Stimulated activated CD4-positive, alpha-beta T cell treated with anti-CD3 and anti-CD28 coated beads, Interleukin-15, amount 100 ng/mL, for 48 hours (primary cell): ENCODE data around the gene TOR1A.
A peak's percentile ranks its signal among the peaks of the same experiment; 100 is the strongest.

Experiments
- DNase-seq, 2 donors: peaks; one replicate each; pipeline ENCODE4 v3.0.0-alpha.2; 2020; ENCODE audit warnings: low read depth in 2 of 2

The TOR1A gene, protein sequence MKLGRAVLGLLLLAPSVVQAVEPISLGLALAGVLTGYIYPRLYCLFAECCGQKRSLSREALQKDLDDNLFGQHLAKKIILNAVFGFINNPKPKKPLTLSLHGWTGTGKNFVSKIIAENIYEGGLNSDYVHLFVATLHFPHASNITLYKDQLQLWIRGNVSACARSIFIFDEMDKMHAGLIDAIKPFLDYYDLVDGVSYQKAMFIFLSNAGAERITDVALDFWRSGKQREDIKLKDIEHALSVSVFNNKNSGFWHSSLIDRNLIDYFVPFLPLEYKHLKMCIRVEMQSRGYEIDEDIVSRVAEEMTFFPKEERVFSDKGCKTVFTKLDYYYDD

DNA sequence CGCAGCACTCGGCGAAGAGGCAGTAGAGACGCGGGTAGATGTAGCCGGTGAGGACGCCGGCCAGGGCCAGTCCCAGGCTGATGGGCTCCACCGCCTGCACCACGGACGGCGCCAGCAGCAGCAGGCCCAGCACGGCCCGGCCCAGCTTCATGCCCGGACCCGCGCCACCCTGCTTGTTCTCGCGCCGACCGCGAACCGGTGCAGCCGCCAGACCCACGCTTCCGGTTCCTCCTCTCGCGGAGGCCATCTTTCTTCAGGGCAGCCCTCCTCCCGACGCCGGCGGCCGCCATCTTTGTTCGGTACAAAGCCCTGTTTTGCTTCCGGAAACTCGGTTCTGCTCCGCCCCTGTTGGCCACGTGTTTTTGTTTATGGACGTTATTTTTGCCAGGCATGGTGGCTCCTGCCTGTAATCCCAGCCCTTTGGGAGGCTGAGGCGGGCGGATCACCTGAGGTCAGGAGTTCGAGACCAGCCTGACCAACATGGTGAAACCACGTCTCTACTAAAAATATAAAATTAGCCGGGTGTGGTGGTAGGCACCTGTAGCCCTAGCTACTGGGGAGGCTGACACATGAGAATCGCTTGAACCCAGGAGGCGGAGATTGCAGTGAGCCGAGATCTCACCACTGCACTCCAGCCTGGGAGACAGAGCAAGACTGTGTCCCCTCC lies at the start of gene TOR1A:
TSS of gene TOR1A (minus strand) at position 202 of the 667 bp plus-strand sequence. CDS start at position 151, 51 bp downstream.
- DNase-seq: peak; percentile 87 to 89

DNA sequence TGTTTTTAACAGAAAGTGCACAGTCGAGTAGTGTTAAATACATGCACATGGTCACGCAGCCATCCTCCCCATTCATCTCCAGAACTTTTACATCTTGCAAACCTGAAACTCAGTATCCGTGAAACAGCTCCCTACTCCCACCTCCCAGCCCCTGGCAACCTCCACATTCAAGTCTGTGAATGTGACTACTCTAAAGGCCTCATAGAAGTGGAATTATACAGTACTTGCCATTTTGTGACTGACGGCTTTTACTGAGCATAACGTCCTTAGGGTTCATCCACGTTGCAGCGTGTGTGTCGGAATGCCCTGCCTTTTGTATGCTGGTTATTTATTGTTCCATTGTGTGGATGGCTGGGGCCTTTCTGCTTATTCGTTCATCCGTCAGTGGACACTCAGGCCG lies 47.1 kb upstream of the TOR1A start:
- DNase-seq: no peak

DNA sequence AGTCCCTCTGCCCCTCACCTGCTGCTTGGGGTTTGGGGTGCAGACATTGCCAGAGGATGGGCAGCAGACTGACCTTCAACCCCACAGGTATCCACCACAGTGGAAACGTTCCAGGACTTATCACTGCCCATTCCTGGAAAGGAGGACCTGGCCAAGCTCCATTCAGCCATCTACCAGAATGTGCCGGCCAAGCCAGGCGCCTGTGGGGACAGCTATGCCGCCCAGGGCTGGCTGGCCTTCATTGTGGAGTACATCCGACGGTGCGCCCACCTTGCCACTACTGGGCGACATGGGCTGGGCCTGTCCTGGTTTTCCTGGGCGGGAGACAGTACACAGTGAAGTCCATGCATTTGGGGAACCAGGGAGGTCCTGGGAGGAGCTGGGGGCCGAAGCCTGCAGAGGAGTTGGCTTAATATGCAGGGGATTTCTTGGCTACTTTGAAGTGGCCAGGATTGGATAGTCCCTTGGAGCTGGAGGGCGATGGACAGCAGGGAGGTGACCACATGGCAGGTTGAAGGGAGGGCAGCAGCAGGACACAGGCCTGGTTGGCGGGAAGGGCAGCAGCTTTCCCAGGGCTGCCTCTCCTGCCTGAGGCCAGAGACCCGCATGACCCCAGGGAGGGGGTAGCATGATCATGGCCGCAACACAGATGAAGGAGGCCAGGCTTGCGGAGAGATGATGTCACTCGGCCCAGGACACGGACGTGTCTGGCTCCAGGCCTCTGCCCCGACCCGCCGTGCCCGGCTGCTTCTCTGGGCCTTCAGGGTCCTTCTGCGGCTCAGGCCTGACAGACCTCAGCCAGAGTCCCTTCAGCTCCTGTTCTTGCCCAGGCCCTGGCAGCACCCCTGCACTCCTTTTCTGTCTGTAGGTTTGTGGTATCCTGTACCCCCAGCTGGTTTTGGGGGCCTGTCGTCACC lies 45.9 kb upstream of the TOR1A start:
- DNase-seq: no peak

DNA sequence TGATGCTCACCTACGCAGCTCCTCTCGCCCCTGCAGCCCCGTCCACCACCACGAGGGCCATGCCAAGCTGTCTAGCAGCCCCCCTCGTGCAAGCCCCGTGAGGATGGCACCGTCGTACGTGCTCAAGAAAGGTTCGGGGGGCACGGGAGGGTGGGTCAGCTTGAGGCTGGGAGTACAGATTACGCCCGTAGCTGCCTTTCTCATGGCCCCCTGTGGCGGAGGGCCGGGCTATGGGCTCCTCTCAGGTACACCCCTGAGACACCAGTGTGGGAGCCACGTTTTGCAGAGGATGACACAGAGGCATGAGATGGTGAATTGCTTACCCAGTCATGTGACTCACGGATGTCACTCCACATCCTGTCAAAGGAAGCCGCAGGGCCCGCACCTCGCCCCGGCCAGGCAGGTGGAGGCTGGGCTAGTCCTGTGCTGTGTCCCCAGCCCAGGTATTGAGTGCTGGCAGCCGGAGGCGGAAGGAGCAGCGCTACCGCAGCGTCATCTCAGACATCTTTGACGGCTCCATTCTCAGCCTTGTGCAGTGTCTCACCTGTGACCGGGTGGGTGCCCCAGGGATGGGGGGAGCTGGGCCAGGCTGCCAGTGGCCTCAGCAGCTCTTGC lies 45.0 kb upstream of the TOR1A start:
- peak; percentile 76 to 81 for DNase-seq

DNA sequence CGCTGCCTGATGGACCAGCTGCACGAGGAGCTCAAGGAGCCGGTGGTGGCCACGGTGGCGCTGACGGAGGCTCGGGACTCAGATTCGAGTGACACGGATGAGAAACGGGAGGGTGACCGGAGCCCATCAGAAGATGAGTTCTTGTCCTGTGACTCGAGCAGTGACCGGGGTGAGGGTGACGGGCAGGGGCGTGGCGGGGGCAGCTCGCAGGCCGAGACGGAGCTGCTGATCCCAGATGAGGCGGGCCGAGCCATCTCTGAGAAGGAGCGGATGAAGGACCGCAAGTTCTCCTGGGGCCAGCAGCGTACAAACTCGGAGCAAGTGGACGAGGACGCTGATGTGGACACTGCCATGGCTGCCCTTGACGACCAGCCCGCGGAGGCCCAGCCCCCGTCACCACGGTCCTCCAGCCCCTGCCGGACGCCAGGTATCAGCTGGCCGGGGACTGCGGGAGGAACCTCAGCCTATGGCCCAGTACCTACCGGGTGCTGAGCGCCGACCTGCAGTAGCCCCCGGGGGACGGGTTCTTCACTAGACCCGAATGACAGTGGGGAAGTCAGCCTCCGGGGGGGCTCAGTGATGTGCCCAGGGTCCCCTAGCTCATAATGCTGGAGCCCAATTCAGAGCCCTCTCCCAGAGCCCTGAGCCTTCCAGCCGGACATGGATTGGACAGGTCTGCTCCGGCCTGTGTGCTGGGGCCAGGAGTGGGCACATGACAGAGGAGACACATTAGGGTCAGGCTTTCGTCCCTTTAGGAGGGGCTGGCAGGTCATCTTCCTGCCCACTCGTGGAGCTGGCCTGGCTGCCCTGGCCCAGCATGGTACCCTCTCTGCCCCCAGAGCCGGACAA lies 44.3 kb upstream of the TOR1A start:
- DNase-seq: no peak

DNA sequence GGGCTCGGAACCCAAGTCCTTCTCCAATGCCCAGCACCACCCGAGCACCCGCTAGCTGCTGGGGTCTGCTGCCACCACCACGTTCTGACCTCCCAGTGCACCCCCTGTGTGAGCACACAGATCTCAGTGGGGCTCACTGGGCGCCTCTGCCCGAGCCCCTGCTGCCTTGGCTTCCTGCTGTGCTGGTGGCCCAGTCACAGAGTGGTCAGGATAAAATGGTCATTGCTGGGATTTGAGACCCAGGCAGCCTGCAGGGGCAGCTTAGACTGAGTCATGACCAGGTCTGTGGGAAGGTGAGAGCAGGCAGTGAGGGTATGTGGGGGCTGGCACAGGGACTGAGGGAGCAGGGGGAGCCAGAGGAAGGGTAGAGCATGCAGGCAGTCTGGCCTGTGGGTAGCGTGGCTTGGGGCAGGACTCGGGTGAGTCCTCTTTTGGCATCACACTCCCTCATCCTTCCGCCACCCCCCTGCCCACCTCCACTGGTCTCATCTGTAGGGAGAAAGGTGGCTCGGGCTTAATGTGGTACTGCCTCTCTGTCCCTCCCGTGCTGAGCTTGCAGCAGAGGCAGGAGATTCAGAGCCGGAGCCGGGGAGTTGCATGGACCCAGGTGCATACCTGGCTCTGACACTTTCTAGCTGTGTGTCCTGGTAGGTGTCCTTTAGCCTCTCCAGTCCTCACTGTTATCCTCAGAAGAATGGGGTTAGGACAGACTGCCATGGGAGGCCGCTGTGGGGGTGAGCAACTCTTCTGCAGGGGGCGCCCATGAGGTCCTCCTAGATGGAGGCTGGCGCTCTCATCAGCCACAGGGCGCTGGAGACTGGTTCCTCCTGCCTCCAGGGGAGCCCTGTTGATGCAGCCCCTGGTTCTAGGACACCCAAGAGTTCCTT lies 43.4 kb upstream of the TOR1A start:
- DNase-seq: no peak

DNA sequence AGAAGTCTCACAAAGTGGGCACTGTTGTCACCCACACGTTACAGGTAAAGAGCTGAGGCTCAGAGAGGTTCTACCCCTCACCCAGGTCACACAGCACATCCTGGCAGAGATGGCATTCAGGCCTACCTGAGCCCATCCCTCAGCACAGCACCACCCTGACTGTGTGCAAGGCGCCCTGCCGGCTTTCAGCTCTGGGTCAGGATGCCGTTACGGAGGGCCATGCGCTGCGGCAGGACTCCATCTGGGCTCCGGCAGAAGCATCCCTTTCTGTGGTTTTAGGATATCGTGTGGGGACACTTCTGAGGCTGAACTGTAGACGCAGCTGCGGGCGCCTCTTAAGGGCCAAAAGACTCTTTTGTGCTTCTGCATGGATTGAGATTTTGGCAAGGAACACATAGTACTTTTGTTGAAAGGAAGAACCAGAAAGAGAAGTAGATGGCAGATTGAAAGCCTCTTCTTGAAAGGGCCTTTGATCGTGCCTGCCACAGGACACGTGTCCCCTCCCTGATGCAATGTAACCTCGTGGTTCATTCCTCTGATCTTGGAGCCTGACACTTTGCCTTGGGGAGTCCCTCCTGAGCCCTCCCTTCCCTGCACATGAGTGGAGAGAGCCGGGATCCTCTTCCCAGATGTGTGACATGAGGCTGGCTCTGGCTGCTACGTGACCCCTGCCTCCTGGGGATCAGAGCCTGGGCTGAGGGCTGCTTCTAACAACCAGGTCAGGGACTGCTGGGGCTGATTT lies 42.6 kb upstream of the TOR1A start:
- DNase-seq: no peak

DNA sequence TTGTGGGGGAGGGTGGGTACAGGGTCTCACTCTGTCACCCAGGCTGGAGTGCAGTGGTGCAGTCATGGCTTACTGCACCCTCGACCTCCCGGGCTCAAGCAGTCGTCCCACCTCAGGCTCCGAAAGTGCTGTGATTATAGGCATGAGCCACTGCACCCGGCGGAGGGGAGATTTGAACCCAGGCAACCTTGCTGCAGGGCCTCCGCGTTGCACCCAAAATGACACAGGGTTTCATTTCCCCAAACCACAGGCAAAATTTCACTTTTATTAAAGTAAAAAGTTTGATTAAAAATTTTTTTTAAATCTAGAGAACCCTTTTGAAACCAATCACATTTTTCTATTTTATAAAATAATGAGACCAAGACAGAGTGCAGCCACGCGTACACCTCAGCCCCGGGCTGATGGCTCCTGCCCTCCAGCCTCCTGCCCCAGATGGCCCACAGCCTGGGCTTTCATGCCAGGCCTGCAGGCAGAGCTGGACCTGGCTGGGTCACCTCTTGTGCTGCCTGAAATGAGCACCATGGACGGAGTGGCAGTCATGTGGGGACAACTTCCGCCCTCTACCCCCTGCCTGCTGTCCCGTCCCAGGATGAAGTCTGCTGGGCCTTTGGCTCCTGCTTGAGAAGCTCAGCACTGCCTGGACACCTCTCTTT lies 41.9 kb upstream of the TOR1A start:
- no peak for DNase-seq

DNA sequence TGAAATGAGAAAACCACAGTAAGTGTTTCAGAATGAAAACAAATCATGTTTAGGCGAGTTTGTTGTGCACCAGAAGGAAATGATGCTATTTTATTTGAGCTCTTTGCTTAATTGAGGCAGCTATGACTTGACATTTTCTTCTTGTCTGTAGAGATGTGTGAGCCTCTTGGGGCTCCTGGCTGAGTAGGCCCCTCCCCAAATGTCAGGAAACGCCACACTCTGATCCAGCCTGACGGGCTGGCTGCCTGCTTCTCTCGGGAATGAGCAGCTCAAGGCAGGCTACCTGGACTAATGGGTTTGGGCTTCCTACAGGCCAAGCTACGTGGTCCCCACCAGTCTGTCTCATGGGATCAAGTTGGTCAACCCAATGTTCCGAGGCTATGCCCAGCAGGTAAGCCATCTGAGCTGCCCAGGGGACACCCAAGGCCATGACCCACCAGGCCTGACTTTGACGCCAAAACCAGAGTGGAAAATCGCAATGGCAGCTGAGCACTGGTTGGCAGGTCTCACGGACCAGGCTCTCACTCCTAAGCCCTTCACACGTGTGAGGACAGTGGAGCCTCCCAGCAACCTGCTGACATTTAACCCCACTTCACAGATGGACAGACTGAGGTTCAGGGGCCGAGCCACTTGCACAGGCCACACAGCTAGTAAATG lies 41.2 kb upstream of the TOR1A start:
- no peak for DNase-seq

DNA sequence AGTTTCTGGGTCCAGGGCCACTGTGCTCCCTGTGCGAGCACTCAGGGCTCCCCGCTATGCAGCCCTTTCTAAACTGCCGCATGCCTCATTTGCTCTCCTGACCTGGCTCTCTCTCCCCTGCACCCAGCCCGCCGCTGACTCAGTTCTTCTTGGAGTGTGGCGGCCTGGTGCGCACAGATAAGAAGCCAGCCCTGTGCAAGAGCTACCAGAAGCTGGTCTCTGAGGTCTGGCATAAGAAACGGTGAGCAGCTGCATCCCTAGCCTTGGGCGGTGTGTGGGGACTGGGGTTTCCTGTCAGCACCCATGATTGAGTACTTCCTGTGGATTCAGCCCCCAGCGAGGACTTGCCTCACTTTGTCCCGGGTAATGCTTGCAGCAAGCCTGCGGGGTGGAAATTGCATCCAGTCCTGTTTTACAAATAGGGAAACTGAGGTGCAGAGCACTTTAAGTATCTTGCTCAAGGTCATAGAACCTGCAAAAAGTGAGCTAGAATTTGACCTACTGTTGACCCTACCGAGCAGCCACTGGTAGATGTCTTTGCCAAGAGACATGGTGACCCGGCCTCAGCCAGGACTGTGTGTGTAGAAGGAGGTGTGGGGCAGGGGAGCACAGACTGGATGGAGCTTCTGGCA lies 39.2 kb upstream of the TOR1A start:
- DNase-seq: peak in 1 of 2 donors; percentile 55

DNA sequence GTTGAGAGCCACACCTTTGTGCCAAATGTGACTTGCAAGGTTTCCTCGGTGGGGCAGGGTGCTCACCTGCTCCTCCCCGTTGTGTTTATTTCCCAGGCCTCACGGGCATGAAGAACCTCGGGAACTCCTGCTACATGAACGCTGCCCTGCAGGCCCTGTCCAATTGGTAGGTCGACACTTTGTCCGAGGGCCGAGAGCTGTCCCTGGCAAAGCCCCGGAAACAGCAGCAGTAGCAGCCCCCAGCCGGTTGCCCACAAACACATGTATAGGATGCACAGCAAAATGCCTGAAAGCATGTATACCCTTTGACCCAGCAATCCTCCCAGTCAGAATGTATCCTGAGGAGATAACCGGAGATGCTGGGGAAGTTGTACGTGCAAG lies 37.5 kb upstream of the TOR1A start:
- no peak for DNase-seq

DNA sequence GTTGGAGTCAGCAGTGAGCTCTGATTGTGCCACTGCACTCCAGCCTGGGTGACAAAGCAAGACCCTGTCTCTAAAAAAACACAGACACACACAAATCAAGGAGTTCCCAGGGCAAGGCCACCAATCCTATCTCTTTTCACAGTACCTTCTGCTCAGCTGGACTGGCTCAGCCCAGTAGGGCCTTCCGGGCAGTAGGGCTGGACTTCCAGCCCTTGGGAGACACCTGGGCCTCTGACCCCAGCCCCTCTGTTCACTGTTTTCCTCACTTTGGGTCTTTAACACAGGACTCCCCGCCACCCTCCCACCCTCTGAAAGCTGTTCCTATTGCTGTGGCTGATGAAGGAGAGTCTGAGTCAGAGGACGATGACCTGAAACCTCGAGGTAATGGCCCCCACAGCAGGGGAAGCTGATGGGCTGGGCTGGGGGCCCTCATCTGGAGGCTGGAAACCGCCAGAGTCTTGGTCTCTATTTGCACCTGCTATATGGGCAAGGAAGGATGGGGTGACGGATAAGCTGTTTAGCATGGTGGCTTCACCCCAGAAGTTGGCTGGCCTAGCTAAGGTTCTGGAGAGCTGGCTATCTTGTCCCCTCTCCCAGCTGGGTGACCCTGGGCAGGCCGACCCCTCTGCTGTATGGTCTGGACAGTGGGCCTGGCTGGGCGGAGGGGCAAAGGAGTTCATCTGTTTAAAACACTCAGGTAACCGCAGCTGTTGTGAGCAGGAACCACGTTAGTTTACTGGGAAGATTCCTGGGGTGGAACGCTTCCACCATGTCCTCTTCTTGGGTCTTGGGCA lies 36.9 kb upstream of the TOR1A start:
- DNase-seq: no peak

DNA sequence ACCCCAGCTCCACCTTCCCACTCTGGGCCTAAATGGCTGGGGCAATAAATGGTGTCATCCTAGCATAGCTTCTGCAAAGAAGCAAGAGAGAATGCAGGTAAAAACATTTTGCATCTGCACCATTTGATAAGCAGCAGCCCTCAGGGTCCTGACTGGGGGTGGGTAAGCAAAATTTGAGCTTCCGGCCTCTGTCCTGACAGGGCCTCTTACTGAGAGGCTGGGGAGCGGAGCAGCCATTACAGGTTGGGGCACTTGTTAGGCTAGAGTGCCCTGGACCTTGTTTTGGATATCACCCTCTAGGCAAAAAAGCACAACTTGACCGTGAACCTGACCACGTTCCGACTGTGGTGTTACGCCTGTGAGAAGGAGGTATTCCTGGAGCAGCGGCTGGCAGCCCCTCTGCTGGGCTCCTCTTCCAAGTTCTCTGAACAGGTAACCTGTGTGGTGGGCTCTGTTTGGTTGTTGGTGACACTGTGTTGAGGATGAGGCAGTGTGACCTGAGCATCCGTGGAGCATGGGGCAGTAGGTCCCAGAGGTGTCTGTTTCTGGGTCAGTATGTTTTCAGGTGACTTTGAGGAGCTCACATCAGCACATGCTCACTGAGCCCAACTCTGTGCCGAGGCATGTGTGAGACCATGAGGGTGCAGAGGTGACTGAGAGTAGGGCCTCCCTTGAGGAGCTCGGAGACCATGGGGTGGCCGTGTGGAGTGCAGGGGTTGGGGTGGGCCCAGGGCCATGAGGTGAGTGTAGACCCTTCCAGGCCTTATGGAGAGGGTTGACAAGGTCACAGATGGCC lies 34.4 kb upstream of the TOR1A start:
- DNase-seq: no peak

DNA sequence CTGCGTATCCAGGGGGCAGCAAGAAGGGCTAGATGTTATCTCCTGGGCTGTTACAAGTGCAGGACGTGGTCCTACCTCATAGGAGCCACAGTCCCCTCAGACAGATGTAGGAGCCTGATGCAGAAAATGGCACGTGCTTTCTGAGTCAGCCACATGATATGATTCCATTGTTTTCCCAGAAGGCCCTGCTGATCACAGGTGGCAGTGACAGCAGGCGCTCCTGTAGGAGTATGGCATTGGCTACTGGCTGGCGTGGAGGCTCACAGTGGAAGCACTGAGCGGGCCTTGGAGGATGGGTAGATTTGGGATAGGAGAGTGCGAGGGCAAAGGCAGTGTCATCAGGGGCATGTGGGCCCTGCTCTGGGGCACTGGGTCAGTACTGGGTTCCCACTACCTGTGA lies 33.3 kb upstream of the TOR1A start:
- no peak for DNase-seq

DNA sequence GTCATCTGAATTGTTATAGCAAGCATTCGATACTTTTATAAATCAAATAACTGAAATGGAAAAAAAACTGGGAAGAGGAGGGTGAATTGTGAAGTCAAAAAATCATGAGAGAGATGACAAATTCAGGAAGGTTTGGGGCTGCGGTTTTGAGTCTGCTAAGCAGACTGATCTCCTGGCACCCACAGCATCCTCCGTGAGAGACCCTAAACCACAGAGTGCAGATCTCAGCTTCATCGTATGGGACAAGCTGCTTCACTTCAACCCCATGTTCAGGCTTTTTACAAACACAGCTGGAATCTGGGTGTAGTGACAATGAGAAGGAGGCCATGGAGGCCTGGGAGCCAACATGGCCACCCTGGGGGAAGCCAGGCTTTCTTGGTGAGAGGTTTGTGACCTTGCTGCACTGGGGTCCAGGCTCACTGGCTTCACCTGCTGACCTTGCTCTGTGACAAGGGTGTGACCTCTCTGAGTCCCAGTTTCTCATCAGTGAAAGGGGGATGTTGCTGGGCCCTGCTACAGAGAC lies 30.7 kb upstream of the TOR1A start:
- DNase-seq: no peak

DNA sequence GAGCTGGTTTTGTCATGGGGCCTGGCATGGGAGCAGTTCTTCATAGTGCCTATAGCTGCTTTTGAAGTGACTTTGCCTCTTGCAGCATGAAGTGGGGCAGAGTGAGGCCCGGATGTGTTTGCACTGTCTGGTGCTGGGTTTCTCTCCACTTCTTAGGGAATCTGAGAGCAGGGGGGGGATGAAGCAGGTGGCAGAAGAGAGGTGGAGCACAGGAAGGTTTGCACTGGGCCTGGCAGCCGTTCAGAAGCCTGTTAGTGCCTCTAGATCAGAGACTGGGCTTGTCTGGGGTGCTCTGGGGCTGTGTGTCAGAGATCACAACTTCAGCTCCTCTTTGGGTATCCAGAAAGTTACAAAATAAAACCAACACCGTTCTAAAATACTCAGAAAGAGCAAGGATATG lies 29.7 kb upstream of the TOR1A start:
- DNase-seq: no peak
